DND-41 (cell line): ENCODE data around the gene ABCG2.

ENCODE experiments used
- EZH2 ChIP-seq: IDR thresholded peaks from 3 replicates; pipeline ENCODE4 v1.6.1; 2012; ENCODE audit warnings: borderline replicate concordance, low read depth, mild to moderate bottlenecking, moderate library complexity, low read length, inconsistent platforms; ENCODE audit not compliant: severe bottlenecking
- TF ChIP-seq, protein P1 (sequence below): IDR thresholded peaks from 2 replicates; pipeline ENCODE4 v1.5.1; 2012; ENCODE audit warnings: borderline replicate concordance, low read length, moderate library complexity, mild to moderate bottlenecking; ENCODE audit not compliant: poor library complexity, severe bottlenecking; ENCODE audit errors: extremely low read depth

- TF ChIP-seq, protein P1, sequence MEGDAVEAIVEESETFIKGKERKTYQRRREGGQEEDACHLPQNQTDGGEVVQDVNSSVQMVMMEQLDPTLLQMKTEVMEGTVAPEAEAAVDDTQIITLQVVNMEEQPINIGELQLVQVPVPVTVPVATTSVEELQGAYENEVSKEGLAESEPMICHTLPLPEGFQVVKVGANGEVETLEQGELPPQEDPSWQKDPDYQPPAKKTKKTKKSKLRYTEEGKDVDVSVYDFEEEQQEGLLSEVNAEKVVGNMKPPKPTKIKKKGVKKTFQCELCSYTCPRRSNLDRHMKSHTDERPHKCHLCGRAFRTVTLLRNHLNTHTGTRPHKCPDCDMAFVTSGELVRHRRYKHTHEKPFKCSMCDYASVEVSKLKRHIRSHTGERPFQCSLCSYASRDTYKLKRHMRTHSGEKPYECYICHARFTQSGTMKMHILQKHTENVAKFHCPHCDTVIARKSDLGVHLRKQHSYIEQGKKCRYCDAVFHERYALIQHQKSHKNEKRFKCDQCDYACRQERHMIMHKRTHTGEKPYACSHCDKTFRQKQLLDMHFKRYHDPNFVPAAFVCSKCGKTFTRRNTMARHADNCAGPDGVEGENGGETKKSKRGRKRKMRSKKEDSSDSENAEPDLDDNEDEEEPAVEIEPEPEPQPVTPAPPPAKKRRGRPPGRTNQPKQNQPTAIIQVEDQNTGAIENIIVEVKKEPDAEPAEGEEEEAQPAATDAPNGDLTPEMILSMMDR = no peak
- no peak for TF ChIP-seq EZH2
Observed at GRCh38 chr4:88093874-88094273, 64.6 kb downstream of the ABCG2 start.
